Measurements from ENCODE around the gene MTUS2.

GRCh38 chr13:29386246-29386645 is 566.1 kb downstream of the MTUS2 start:
- TF ChIP-seq POLR2A (IDR thresholded peaks at IDR 0.05): no peak
- no peak for TF ChIP-seq CTCF (IDR thresholded peaks at IDR 0.05)
